Smooth muscle cell (in vitro differentiated cells): ENCODE measurements around the gene WASF2. TPM values are rescaled to one million over a fixed set of nuclear protein-coding genes. Genes with fewer than 3 reads are reported as not detected.
"Not testable (repeated sequence)": the region's sequence is repeated elsewhere in the genome, so short reads cannot be mapped to it uniquely, and the experiment has no call there.

Experiments used
- DNase-seq: peaks from one replicate; lab custom pipeline; 2025; ENCODE audit not compliant: unreplicated experiment; lab: John Stamatoyannopoulos, UW
- H2AFZ ChIP-seq: fragments of 200-600 bp; sonication (generic); 2 replicates; pipeline ENCODE4 v1.6.0; 2016; ENCODE audit warnings: antibody characterized with exemption, low read depth, mild to moderate bottlenecking
- H3F3A ChIP-seq: fragments of 200-600 bp; sonication (generic); 2 replicates; pipeline ENCODE4 v1.6.0; 2017; ENCODE audit warnings: antibody characterized with exemption, low read depth
- H3K27ac ChIP-seq: fragments of 200-600 bp; sonication (generic); 2 replicates; pipeline ENCODE4 v1.5.1; 2016; ENCODE audit warnings: low read depth, mild to moderate bottlenecking
- H3K27me3 ChIP-seq: fragments of 200-600 bp; sonication (generic); 2 replicates; pipeline ENCODE4 v1.6.1; 2016; ENCODE audit warnings: low read depth, mild to moderate bottlenecking
- H3K36me3 ChIP-seq: fragments of 200-600 bp; sonication (generic); 2 replicates; pipeline ENCODE4 v1.5.1; 2016; ENCODE audit warnings: low read depth
- H3K4me1 ChIP-seq: fragments of 200-600 bp; sonication (generic); 2 replicates; pipeline ENCODE4 v1.5.1; 2016; ENCODE audit warnings: low read depth
- H3K4me2 ChIP-seq: fragments of 200-600 bp; sonication (generic); 2 replicates; pipeline ENCODE4 v1.6.0; 2016; ENCODE audit warnings: mild to moderate bottlenecking
- H3K4me3 ChIP-seq: fragments of 200-600 bp; sonication (generic); 2 replicates; pipeline ENCODE4 v1.5.1; 2016; ENCODE audit warnings: mild to moderate bottlenecking
- H3K79me2 ChIP-seq: fragments of 200-600 bp; sonication (generic); 2 replicates; pipeline ENCODE4 v1.6.0; 2016; ENCODE audit warnings: low read depth, mild to moderate bottlenecking
- H3K9ac ChIP-seq: fragments of 200-600 bp; sonication (generic); 2 replicates; pipeline ENCODE4 v1.6.0; 2016; ENCODE audit warnings: low read depth
- H3K9me3 ChIP-seq: fragments of 200-600 bp; sonication (generic); replicated peaks from 2 replicates; pipeline ENCODE4 v1.5.1; 2016; ENCODE audit warnings: low read depth
- H4K20me1 ChIP-seq: fragments of 200-600 bp; sonication (generic); 2 replicates; pipeline ENCODE4 v1.6.0; 2016; ENCODE audit warnings: low read depth
- WGBS: methylation state at CpG from one replicate; pipeline ENCODE4 v1.1.7; 2016; ENCODE audit warnings: low lambda C conversion rate; 5-methylcytosine and 5-hydroxymethylcytosine counted together
- polyA plus RNA-seq: library from polyadenylated mRNA; unstranded; fragments of >200 nt; fragmentation: Nextera tagmentation; extraction: Ambion mirVana; gene quantifications from 2 replicates; pipeline ENCODE4 v1.2.1, GENCODE V29; 2016
- total RNA-seq: library from RNA; depleted of rRNA; stranded (reverse); fragments of >200 nt; gene quantifications from 2 replicates; pipeline ENCODE4 v1.2.3, GENCODE V29; 2014
- TF ChIP-seq, protein P1 (sequence below): fragments of 200-600 bp; sonication (generic); IDR thresholded peaks from 2 replicates; pipeline ENCODE4 v1.5.1; 2017; ENCODE audit warnings: borderline replicate concordance, mild to moderate bottlenecking, antibody characterized with exemption; ENCODE audit not compliant: insufficient read depth, poor library complexity, severe bottlenecking

WASF2 gene
- total and polyA plus RNA-seq, 2 experiments from 2014 or later, result 34.3 to 46.1 TPM

DNA sequence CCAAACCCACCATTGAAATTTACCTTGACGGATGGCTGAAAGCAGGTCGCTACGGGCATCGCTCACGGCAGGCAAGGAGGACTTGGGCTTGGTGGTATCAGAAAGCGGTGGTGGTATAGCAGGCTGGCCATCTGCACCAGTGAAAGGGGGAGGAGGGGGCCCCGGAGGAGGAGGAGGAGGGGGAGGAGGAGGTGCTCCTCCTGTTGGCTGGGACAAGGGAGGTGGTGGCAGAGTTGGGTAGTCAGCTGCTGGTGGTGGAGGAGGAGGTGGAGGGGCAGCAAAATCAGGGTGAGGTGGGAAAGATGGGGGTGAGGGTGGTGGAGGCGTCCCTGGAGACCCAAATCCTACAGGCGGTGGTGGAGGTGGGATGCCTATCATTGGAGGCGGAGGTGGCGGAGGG is 80.3 kb downstream of the WASF2 start:
- Histone ChIP-seq H2AFZ (no peak overlapping the region), H3K9me3 (no peaks in the 10 kb centered on the region), H3K4me1 (peaks cover 22% of the 10 kb centered on the region), H4K20me1 (no peaks in the 10 kb centered on the region), H3K79me2 (no peaks in the 10 kb centered on the region), H3K4me2 (no peak overlapping the region), H3K27me3 (no peaks in the 10 kb centered on the region), H3K27ac (no peak overlapping the region), H3F3A (peaks cover 5% of the 10 kb centered on the region), H3K9ac (no peak overlapping the region), H3K36me3 (peaks cover 8% of the 10 kb centered on the region), H3K4me3 (no peak overlapping the region)
- 98% methylated on average over 8 of the region's 11 CpGs for WGBS
- no peak for DNase-seq
- TF ChIP-seq, protein P1, sequence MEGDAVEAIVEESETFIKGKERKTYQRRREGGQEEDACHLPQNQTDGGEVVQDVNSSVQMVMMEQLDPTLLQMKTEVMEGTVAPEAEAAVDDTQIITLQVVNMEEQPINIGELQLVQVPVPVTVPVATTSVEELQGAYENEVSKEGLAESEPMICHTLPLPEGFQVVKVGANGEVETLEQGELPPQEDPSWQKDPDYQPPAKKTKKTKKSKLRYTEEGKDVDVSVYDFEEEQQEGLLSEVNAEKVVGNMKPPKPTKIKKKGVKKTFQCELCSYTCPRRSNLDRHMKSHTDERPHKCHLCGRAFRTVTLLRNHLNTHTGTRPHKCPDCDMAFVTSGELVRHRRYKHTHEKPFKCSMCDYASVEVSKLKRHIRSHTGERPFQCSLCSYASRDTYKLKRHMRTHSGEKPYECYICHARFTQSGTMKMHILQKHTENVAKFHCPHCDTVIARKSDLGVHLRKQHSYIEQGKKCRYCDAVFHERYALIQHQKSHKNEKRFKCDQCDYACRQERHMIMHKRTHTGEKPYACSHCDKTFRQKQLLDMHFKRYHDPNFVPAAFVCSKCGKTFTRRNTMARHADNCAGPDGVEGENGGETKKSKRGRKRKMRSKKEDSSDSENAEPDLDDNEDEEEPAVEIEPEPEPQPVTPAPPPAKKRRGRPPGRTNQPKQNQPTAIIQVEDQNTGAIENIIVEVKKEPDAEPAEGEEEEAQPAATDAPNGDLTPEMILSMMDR, result no peak

DNA sequence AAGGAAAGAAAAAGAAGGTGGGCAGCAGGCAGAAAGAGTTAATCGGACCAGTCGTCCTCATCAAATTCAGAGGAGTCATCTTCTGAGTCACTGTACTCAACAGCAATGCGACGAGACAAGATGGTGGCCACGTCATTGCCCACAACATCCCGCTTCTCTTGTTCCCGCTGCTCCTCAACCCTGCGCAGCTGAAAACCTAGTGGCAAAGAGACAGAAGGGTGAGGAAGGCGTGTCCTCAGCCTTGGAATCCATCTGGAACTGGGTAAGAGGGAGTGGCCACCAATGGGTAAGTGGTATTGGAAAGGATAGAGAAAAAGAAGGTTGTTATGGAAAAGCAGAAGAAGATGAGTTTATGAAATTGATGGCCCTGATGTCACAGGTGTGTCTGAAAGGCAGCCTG is 81.8 kb downstream of the WASF2 start:
- WGBS, result 92% methylated on average over 9 of the region's 9 CpGs
- TF ChIP-seq, protein P1, result no peak
- H2AFZ ChIP-seq, result no peak overlapping the region
- no peaks in the 10 kb centered on the region for H3K27me3 ChIP-seq
- H3K79me2 ChIP-seq, result no peaks in the 10 kb centered on the region
- peaks cover 8% of the 10 kb centered on the region for H3F3A ChIP-seq
- H3K4me2 ChIP-seq, result no peak overlapping the region
- DNase-seq, result no peak
- H4K20me1 ChIP-seq, result no peaks in the 10 kb centered on the region
- H3K9ac ChIP-seq, result no peak overlapping the region
- peaks cover 33% of the 10 kb centered on the region for H3K4me1 ChIP-seq
- no peaks in the 10 kb centered on the region for H3K9me3 ChIP-seq
- H3K4me3 ChIP-seq, result no peak overlapping the region
- no peak overlapping the region for H3K27ac ChIP-seq
- H3K36me3 ChIP-seq, result peaks cover 7% of the 10 kb centered on the region

DNA sequence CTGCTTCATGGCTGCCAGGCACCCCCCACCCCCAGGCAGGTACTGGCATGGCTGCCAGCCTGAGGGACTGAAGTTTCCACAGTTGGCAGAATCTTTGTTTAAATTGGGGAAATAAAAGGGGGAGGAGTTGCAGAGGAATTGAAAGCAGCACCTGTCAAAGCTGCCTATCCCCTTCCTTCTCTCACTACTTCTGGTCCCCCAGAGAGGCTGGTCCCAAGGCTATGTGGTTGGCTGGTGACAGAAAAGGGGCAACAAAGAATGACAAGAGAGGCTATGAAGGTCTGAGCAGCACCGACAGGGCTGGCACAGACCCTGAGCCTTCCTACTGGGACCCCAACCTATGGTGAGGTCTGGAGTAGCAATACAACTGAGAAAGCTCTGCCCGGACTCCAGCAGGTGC is 83.2 kb downstream of the WASF2 start:
- not testable (repeated sequence) for H3K36me3 ChIP-seq, H3K4me2 ChIP-seq, H3K27me3 ChIP-seq, H2AFZ ChIP-seq, H4K20me1 ChIP-seq, H3K9me3 ChIP-seq, H3K9ac ChIP-seq, DNase-seq, H3K79me2 ChIP-seq, H3K4me3 ChIP-seq, H3F3A ChIP-seq
- Histone ChIP-seq H3K4me1 (peaks cover 36% of the 10 kb centered on the region), H3K27ac (peak overlapping the region; percentile 35)
- 98% methylated on average over 2 of the region's 2 CpGs for WGBS

DNA sequence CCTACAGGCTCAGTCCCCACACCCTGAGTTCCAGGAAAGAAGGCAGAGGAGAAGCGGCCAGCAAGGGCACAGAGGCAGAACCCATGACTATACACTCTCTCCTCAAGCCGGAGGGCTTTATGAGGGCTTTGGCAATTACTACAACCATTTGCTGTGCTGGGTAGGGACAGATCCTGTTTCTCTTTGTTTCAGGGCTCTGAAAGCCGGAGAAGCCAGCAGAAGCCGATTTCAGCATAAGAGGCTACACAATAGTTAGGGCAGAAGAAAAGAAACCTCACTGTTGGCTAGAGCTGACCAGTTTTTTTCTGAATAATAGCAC is 83.6 kb downstream of the WASF2 start:
- no peak overlapping the region for H3K9ac ChIP-seq
- DNase-seq, result no peak

DNA sequence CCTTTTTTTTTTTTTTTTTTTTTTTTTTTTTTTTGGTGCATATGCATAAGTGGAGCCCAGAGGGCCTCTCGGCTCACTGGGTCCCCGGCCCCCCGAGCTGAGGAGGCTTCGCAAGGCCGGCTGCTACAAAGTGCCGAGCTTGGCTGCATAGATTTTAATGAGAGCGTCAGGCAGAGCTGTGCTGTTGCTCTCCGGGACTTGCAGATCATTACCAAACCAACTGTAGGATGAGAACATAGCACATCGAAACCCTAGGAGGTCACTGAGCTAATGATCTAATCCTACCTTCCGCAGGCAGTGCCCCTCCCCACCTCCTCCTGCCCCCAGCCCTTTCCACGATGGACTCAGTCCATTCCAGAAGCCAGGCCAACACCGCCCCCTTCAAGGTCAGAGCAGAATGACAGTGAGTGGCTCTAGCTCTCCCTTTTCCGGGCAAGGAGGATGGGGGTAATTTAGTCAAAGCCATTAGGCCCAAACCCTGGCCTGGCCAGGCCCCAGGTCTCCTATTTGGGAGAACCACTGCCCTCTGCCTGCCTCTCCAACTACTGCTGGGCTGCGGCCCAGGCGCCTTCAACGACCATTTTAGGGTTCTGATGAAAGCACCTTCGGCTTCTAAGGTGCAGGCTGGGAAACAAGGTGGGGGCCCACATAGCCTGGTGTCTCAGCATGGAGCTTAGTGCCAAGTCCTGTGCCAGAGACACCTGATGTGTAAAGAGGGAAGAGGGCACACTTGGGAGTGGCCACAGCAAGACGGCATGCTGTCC is 84.2 kb downstream of the WASF2 start:
- not testable (repeated sequence) for H3K27me3 ChIP-seq, H3K79me2 ChIP-seq, H3K9me3 ChIP-seq, H2AFZ ChIP-seq, H3K36me3 ChIP-seq, H3K9ac ChIP-seq, H3F3A ChIP-seq, DNase-seq, H4K20me1 ChIP-seq, H3K4me3 ChIP-seq
- Histone ChIP-seq H3K27ac (peak overlapping the region; percentile 35), H3K4me2 (peak overlapping the region; percentile 58), H3K4me1 (peaks cover 36% of the 10 kb centered on the region)
- 49% methylated on average over 18 of the region's 18 CpGs for WGBS

More for the DNA sequence above, 83.6 kb downstream of the WASF2 start:
- Histone ChIP-seq H3K4me1 (peaks cover 36% of the 10 kb centered on the region), H3K27me3 (no peaks in the 10 kb centered on the region), H3K4me3 (no peak overlapping the region), H3K4me2 (no peak overlapping the region), H4K20me1 (no peaks in the 10 kb centered on the region), H3F3A (peaks cover 8% of the 10 kb centered on the region), H3K9me3 (no peaks in the 10 kb centered on the region), H3K36me3 (no peaks in the 10 kb centered on the region), H3K79me2 (no peaks in the 10 kb centered on the region), H2AFZ (no peak overlapping the region), H3K27ac (peak overlapping the region; percentile 35)
- WGBS, result 51% methylated on average over 4 of the region's 4 CpGs
- TF ChIP-seq, protein P1, result no peak
